ENCODE data around the gene STK32A.

STK32A gene

DNA sequence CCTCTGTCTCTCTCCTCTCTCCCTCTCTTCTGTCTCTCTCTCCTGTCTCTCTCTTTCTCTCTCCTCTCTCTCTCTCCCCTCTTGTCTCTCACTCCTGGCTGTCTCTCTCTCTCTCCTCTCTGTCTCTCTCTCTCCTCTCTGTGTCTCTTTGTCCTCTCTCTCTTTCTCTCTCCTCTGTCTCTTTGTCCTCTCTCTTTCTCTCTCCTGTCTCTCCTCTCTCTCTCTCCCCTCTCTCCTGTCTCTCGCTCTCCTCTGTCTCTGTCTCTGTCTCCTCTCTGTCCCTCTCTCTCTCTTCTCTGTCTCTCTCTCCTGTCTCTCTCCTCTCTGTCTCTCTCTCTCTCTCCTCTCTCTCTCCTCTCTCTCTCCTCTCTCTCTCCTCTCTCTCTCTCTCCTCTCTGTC, 25.0 kb downstream of the STK32A start:
- DNase-seq (ENCODE audit: low read depth), result no peak

- DNase-seq (ENCODE audit: low read depth), result no peak
Measured at GRCh38 chr5:147267082-147267832, 32.4 kb downstream of the STK32A start.

- DNase-seq (ENCODE audit: low read depth), result no peak
Measured at GRCh38 chr5:147276497-147276896, 41.7 kb downstream of the STK32A start.

DNA sequence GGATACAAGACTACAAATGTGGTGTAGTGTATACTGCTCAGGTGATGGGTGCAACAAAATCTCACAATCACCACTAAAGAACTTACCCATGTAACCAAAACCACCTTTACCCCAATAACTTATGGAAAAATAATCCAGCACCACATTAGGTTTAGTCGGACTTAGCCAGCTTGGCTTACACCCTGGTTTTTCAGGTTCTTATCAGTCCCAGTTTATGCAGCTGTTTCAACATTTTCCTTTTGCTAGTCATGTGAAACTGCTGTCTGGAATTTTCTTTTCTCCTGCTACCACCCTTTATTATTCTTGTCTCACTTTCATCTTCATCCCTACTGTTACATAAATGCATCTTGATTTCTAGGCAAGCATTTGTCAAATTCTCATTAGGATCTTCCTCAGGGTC, 51.5 kb downstream of the STK32A start:
- no peak for DNase-seq (ENCODE audit: low read depth)

- no peak for DNase-seq (ENCODE audit: low read depth)
Measured at GRCh38 chr5:147287110-147287509, 52.3 kb downstream of the STK32A start.

DNA sequence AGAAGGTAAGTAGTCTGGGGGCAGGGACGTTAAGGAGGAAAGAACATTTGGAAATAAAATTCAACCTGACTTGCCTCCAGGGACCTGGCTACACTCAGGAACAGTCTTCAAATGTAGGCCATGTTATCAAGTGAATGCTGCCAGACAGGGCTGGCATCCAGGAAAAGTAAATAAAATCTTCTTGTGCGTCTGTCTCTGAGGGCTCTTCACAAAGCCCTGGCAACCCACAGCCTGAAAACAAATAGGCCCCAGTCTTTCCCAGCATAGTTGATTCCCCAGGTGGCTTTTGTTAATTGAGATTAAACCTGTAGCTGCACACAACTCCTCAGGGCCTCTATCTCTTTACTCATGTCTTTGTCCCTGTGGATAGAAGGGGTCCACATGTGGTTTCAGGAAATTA, 55.4 kb downstream of the STK32A start:
- no peak for DNase-seq (ENCODE audit: low read depth)

- no peak for DNase-seq (ENCODE audit: low read depth)
Measured at GRCh38 chr5:147303251-147303650, 68.4 kb downstream of the STK32A start.

- DNase-seq (ENCODE audit: low read depth), result no peak
Measured at GRCh38 chr5:147303976-147304375, 69.2 kb downstream of the STK32A start.

- DNase-seq (ENCODE audit: low read depth), result no peak
Measured at GRCh38 chr5:147305147-147305546, 70.3 kb downstream of the STK32A start.

DNA sequence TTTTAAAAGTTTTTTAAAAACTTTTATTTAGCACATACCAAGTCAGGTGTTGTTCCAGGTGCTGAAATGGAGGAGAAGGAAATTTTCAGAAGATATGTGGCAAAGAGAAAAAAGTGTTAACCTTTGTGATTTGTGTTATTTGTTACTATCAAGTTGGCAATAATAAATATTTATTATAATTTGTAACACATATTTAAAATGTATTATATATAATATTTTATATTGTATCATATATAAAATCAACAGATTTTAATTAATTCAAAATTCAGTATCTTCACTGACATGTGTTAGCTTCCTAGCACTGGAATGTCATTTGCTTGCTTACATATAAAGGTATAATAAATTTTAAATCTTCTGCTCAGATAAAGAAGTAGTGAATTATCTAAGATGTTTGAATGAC, 71.5 kb downstream of the STK32A start:
- no peak for DNase-seq (ENCODE audit: low read depth)

DNA sequence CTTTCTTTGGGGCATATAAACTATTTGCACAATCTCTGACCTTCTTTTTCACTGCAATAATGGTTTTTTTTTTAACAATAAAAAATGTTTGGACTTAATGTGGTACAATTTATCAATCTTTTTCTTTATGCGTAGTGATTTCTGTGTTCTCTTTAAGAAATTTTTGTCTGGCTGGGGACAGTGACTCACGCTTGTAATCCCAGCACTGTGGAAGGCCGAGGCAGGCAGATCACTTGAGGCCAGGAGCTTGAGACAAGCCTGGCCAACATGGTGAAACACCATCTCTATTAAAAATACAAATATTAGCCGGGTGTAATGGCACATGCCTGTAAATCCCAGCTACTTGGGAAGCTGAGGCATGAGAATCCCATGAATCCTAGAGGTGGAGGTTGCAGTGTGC, 72.3 kb downstream of the STK32A start:
- no peak for DNase-seq (ENCODE audit: low read depth)

- DNase-seq (ENCODE audit: low read depth), result no peak
Measured at GRCh38 chr5:147309621-147310020, 74.8 kb downstream of the STK32A start.

DNA sequence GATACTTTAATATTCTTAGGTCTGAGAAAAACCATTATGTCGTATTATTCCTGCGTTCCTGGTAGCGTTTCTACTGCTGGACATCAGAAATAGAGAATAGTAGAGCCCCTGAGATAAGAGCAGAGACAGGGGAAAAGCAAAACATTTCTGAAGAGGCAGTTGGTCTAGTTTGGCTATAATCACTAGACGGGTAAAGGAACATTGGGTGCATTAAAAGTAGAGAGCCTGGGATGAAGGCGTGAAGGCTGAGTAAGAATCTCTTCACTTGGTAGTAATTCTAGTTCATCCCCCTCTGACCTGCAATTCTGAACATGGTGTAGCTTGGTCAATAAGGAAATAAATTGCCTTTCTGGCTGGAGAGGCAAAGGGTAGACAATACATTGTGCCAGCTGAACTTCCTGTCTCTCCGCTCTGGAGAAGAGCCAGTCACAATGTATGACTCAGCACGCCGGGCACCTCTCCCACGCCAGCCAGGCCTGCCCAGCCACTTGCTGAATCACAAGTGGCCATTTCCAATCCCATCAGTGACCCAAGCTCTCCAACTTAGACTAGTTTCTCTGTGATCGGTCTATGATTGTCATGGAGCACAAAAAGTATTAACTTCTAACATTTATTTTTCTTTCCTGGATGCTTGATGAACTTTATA, 75.4 kb downstream of the STK32A start:
- DNase-seq (ENCODE audit: low read depth), result no peak

- no peak for DNase-seq (ENCODE audit: low read depth)
Measured at GRCh38 chr5:147317978-147318684, 83.3 kb downstream of the STK32A start.

DNA sequence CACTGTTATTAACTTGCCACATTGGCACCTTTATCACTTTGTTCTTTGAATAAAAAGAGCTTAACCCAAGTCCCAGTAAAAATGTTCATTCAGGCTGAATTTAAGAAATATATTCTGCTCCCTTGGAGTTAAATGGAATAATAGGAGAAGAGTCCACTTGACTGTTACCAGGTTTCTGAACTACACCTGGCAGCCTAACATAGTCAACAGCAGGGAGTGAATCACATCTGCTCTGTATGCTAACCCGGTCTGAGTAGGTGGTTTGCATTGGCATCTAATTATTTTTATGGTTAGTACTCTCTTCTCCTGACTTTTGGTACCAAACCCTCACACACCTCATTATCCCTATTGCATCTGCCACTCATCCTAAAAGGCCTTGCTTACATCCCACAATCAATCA, 86.7 kb downstream of the STK32A start:
- DNase-seq (ENCODE audit: low read depth), result no peak

DNA sequence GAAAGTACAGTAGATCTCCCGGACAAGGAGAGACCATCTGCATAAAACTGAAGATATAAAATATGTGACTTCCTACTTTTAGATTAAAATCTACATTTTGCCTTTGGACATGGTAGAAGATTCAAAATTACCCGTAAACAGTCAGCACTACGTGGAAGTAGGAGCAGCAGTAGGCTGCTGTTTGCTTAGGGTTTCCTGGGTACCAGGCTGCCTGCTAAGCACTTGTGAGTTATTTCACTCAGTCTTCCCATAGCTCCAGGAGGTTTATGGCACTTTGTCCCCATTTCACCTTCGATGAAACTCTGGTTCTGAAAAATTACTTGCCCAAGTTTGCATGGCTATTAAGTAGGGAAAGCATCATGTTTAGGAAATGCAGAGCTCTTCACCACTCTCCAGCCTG, 92.6 kb downstream of the STK32A start:
- DNase-seq (ENCODE audit: low read depth), result no peak

DNA sequence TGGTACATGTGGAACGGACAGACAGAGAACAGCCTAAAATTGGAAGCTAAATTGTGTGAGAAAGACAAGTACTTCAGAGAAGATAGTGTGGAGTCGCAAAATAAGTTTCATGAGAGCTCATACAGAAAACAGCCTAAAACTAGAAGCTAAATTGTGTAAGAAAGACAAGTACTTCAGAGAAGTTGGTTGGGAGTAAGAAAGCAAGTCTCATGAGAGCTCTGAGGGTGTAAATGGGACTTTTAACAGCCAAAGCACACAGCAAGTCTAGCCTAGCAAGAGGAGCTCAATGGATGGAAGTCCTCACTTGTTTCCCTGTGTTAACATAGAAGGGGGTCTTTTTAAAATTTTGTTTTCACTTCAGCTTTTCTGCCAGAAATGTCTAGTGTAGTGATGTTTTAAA, 93.1 kb downstream of the STK32A start:
- no peak for DNase-seq (ENCODE audit: low read depth)

DNA sequence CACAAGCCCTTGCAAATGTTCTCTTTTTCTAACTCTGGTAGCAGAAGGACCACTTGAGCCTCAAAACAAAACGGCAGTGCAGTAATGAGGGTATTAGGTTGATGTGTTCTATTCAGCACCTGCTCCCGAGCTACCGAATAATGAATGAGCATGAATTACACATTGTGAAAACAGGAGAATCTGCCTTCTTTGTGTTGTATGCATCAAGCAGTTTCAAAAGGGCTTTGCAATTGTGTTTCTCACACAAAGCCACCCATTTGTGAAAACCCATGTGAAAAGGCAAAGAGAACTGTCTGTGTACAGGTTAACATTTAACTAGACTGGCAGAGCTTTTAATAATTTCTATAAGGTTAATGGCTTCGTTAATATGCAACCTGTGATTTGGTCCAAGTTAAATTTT, 97.8 kb downstream of the STK32A start:
- DNase-seq (ENCODE audit: low read depth), result no peak

GRCh38 chr5:147336876-147337275, 102.0 kb downstream of the STK32A start:
- no peak for DNase-seq (ENCODE audit: low read depth)

DNA sequence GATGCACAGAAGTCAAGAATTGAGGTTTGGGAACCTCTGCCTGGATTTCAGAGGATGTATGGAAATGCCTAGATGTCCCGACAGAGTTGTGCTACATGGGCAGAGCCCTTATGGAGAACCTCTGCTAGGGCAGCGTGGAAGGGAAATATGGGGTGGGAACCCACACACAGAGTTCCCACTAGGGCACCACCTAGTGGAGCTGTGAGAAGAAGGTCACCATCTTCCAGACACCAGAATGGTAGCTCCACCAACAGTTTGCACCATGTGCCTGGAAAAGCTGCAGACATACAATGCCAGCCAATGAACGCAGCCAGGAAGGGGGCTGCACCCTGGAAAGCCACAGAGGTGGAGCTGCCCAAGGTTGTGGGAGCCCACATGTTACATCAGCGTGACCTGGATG, 104.5 kb downstream of the STK32A start:
- no peak for DNase-seq (ENCODE audit: low read depth)

GRCh38 chr5:147340941-147341340, 106.1 kb downstream of the STK32A start:
- DNase-seq (ENCODE audit: low read depth), result no peak

DNA sequence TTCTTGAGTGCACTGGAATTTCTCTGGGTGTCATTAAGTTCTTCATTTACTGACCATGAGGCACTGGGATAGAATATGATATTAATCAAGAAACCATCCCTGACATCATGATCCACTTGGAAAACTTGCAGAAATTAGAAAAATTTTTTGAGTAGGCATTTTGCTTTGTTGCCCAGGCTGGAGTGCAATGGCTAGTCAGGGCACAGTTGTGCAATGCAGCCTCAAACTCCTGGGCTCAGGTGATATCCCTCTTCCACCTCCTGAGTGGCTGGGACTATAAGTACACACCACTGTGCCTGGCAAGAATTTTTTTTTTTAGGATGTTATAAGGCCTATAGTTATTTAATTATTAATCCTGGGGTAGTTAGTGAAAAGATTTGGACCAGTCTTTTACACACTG, 106.5 kb downstream of the STK32A start:
- no peak for DNase-seq (ENCODE audit: low read depth)

DNA sequence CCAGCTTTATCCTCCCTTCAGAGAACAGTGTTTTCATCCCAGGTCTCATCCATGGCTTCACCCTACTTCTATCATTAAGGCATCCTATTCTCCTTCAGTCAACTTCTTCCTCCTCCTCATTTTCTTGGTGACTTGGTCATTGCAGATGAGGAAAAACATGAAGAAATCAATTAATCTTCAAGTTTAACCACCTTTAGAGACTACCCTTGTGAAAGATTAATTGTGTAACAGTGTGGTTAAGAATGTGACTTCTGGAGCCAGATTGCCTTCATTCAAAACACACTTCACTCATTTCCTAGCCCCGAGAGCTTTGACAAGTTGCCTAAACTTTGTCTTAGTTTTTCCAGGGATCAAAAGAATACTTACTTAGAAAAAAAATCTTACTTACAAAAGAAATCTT, 110.0 kb downstream of the STK32A start:
- DNase-seq (ENCODE audit: low read depth), result no peak

Measured in stimulated activated CD4-positive, alpha-beta T cell treated with anti-CD3 and anti-CD28 coated beads, Interleukin-2, amount 100 ng/mL, for 4 hours (primary cell).